Activated CD4-positive, alpha-beta memory T cell treated with anti-CD3 and anti-CD28 coated beads for 36 hours (primary cell): ENCODE measurements around the gene ASXL1. TPM values are rescaled to one million over a fixed set of nuclear protein-coding genes. Genes with fewer than 3 reads are reported as not detected.
"Not testable (repeated sequence)": the region's sequence is repeated elsewhere in the genome, so short reads cannot be mapped to it uniquely, and the experiment has no call there.

Experiments used
- CTCF ChIA-PET: fragments of 350-600 bp; sonication (Branson Sonifier 250); formaldehyde crosslinking; loops from one replicate; lab custom pipeline; 2021; ENCODE audit warnings: antibody characterized with exemption, inconsistent platforms; lab: Charles Lee
- POLR2A ChIA-PET: fragments of 350-600 bp; sonication (Branson Sonifier 250); formaldehyde crosslinking; loops from one replicate; lab custom pipeline; 2021; ENCODE audit warnings: antibody characterized with exemption; lab: Charles Lee
- DNase-seq: peaks from one replicate; pipeline ENCODE4 v3.0.0-alpha.2; 2020
- H3K27ac Mint-ChIP-seq: one replicate; pipeline ENCODE4 v1.8.0; 2021; ENCODE audit warnings: mixed read lengths
- H3K27me3 Mint-ChIP-seq: one replicate; pipeline ENCODE4 v1.8.0; 2021; ENCODE audit warnings: mixed read lengths
- H3K36me3 Mint-ChIP-seq: one replicate; pipeline ENCODE4 v1.8.0; 2021; ENCODE audit warnings: mixed read lengths
- H3K4me1 Mint-ChIP-seq: one replicate; pipeline ENCODE4 v1.8.0; 2021; ENCODE audit warnings: low read depth, mixed read lengths
- H3K4me3 Mint-ChIP-seq: one replicate; pipeline ENCODE4 v1.8.0; 2021; ENCODE audit warnings: mild to moderate bottlenecking, mixed read lengths
- H3K9me3 Mint-ChIP-seq: one replicate; pipeline ENCODE4 v1.8.0; 2021; ENCODE audit warnings: mixed read lengths
- intact Hi-C: fragments of 100-400 bp; cut with micrococcal nuclease; formaldehyde crosslinking; loops from one replicate; pipeline ENCODE4 v1.15.1; 2023
- total RNA-seq, 2 experiments: library from RNA; stranded (reverse); gene quantifications; one replicate each; pipeline ENCODE4 v1.2.3, GENCODE V29; 2021

ASXL1 gene
- total RNA-seq, 2 experiments from 2014 or later, result 141 to 147 TPM

- Mint-ChIP-seq H3K4me3 (peak overlapping the region; percentile 18), H3K27ac (peak overlapping the region; percentile 99), H3K36me3 (peaks cover 20% of the 10 kb centered on the region), H3K4me1 (peaks cover 46% of the 10 kb centered on the region)
- ChIA-PET POLR2A (interaction anchor here (1.1 to 6.1 kb wide), 4 partner anchors 12 to 151 kb away, joined by 5 to 62 read pairs (median 23); no protein-coding TSS in a partner anchor), CTCF (interaction anchor here (0.9 kb wide), 1 partner anchor 24 kb away, joined by 3 read pairs; no protein-coding TSS in a partner anchor)
- H3K27me3 Mint-ChIP-seq, H3K9me3 Mint-ChIP-seq, DNase-seq: not testable (repeated sequence)
- intact Hi-C loops, result loop anchor here (1.0 to 5.0 kb wide), 10 partner anchors 10 to 611 kb away; no protein-coding TSS in a partner anchor
Measured at GRCh38 chr20:32355907-32356621, 2.1 kb upstream of the ASXL1 start.

DNA sequence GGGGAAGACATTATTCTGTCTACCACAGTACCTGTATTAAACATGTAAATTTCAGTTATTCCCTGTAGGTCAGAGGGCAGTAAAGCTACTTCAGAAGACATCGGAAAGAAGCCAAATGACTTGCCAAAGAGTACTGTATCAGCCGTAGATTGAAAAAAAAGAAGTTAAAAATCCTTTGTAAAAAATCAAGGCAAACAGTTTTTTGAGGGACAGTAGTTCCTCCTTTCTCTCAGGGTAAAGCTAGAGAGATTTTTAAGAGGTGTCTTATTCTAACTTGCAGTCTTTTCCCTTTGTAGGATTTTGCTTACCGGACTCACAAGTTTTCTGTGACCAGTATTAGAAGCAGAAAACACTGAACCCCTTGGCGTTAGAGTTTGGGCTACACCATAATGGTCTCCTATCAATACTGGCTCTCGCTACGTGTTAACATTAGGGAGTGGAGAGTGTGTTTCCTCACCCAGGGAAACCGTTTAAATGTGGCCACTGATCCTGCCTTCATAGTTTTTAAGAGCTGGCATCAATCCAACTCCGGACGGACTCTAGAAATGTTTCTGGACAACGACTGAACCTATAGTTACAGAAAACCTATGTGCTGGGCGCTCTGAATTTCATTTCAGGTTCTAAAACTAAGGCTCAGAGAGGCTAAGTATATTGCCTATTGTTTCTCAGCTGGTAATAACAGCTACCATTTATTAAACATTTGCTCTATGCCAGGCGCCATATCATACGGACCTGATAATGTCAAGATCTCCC is 1.3 kb upstream of the ASXL1 start:
- Mint-ChIP-seq H3K36me3 (peaks cover 21% of the 10 kb centered on the region), H3K4me3 (peak overlapping the region; percentile 89), H3K27me3 (no peaks in the 10 kb centered on the region), H3K4me1 (peaks cover 51% of the 10 kb centered on the region), H3K27ac (peak overlapping the region; percentile 99), H3K9me3 (no peaks in the 10 kb centered on the region)
- no peak for DNase-seq
- ChIA-PET POLR2A (interaction anchor here (1.5 to 6.1 kb wide), 3 partner anchors 24 to 152 kb away, joined by 10 to 62 read pairs (median 34); no protein-coding TSS in a partner anchor), CTCF (interaction anchor here (0.9 to 1.0 kb wide), 2 partner anchors 25 to 151 kb away, joined by 3 read pairs; no protein-coding TSS in a partner anchor)
- intact Hi-C loops, result loop anchor here (5.0 kb wide), 5 partner anchors 34 to 611 kb away; no protein-coding TSS in a partner anchor

DNA sequence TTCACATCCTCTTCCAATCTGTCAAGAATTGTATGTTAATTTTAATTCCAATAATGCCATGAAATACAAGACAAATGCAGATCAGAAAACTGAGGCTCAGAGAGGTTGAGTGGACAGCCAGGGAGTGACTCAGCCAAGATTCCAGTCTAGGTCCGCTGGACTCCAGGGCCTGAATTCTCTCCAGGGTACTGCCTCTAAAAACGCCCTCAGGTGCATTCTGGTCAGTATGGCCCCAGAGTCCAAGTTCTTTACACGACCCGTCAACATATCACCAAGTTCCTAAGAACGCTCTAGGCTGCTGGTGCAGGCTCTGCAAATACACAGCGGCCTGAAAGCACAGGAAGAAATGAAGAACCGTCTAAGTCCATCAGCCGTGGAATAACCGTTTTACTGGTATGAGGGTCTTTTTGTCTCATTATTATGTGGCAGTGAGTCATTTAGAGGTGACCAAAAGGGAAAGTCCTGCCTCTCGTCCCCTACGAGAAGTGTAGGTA is 709 bp upstream of the ASXL1 start:
- intact Hi-C loops, result loop anchor here (5.0 kb wide), 5 partner anchors 35 to 610 kb away; no protein-coding TSS in a partner anchor
- peaks cover 57% of the 10 kb centered on the region for H3K4me1 Mint-ChIP-seq
- POLR2A ChIA-PET, result interaction anchor here (0.6 to 6.1 kb wide), 6 partner anchors 25 to 182 kb away, joined by 3 to 62 read pairs (median 7); no protein-coding TSS in a partner anchor

GRCh38 chr20:32358632-32358882 is 426 bp downstream of the ASXL1 start:
- H3K9me3 Mint-ChIP-seq, result no peaks in the 10 kb centered on the region
- peak overlapping the region; percentile 95 for H3K27ac Mint-ChIP-seq
- POLR2A ChIA-PET, result interaction anchor here (0.6 to 6.1 kb wide), 9 partner anchors 26 to 181 kb away, joined by 3 to 62 read pairs (median 4); no protein-coding TSS in a partner anchor
- H3K36me3 Mint-ChIP-seq, result peaks cover 26% of the 10 kb centered on the region
- intact Hi-C loops, result loop anchor here (1.0 to 5.0 kb wide), 7 partner anchors 36 to 609 kb away; partner anchors contain the start of gene TM9SF4
- H3K27me3 Mint-ChIP-seq, result no peaks in the 10 kb centered on the region
- no peak overlapping the region for H3K4me3 Mint-ChIP-seq
- CTCF ChIA-PET, result interaction anchor here (0.8 kb wide), 1 partner anchor 25 kb away, joined by 3 read pairs; no protein-coding TSS in a partner anchor
- H3K4me1 Mint-ChIP-seq, result peaks cover 69% of the 10 kb centered on the region
- no peak for DNase-seq

More for the DNA sequence above, 709 bp upstream of the ASXL1 start:
- CTCF ChIA-PET, result interaction anchor here (1.0 kb wide), 1 partner anchor 152 kb away, joined by 3 read pairs; no protein-coding TSS in a partner anchor
- Mint-ChIP-seq H3K36me3 (peaks cover 21% of the 10 kb centered on the region), H3K27me3 (no peaks in the 10 kb centered on the region), H3K4me3 (peak overlapping the region; percentile 89), H3K27ac (peak overlapping the region; percentile 99), H3K9me3 (no peaks in the 10 kb centered on the region)
- no peak for DNase-seq

- Mint-ChIP-seq H3K4me1 (peaks cover 69% of the 10 kb centered on the region), H3K9me3 (no peaks in the 10 kb centered on the region), H3K27ac (peak overlapping the region; percentile 95), H3K27me3 (no peaks in the 10 kb centered on the region), H3K4me3 (peak overlapping the region; percentile 95), H3K36me3 (peaks cover 26% of the 10 kb centered on the region)
- DNase-seq, result peak; percentile 83
- intact Hi-C loops, result loop anchor here (1.0 to 5.0 kb wide), 7 partner anchors 37 to 608 kb away; partner anchors contain the start of gene TM9SF4
- ChIA-PET CTCF (interaction anchor here (0.8 to 1.0 kb wide), 3 partner anchors 26 to 156 kb away, joined by 3 read pairs; no protein-coding TSS in a partner anchor), POLR2A (interaction anchor here (0.5 to 6.1 kb wide), 13 partner anchors 9 to 181 kb away, joined by 3 to 62 read pairs (median 3); no protein-coding TSS in a partner anchor)
Measured at GRCh38 chr20:32358883-32359632, 927 bp downstream of the ASXL1 start.

DNA sequence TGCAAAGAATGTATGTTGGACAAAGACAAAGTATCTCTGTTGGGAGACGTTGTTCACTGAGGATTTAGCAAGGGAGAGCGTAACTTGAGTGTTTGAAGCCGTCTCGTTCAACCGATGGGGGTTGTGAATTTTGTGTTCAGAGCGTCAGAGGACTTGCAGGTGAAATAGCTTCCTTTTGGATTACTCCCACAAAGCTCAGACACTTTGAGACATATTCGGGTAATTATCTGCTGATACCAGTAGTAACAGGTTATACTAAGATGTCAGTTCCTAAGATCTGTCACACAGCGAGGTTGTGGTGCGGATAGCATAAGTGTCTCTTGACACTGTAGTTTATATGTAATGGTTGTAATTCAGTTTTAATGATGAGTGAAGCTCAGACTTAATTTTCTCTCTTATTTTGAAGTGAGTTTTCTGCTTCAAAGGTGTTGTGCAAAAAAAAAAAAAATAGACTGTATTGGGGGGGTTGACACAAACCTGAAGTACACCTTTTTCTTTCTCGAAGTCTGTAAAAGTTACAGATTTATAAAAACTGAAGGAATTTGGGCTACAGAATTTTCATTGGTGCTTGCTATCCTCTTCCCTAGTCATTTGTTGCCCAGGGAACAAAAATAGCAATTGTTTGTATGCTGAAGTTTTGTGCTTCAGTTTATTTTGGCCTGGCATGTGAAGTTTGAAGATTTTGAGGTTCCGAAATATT is 1.7 kb downstream of the ASXL1 start:
- peaks cover 26% of the 10 kb centered on the region for H3K36me3 Mint-ChIP-seq
- intact Hi-C loops, result loop anchor here (2.0 to 10.0 kb wide), 7 partner anchors 37 to 608 kb away; partner anchors contain the start of gene TM9SF4
- H3K27ac Mint-ChIP-seq, result peak overlapping the region; percentile 95
- peaks cover 66% of the 10 kb centered on the region for H3K4me1 Mint-ChIP-seq
- ChIA-PET POLR2A (interaction anchor here (0.5 to 6.1 kb wide), 10 partner anchors 8 to 166 kb away, joined by 3 to 62 read pairs (median 4); no protein-coding TSS in a partner anchor), CTCF (interaction anchor here (1.0 kb wide), 2 partner anchors 50 to 157 kb away, joined by 3 read pairs; no protein-coding TSS in a partner anchor)
- H3K27me3 Mint-ChIP-seq, result no peaks in the 10 kb centered on the region
- DNase-seq, result peak; percentile 21
- H3K4me3 Mint-ChIP-seq, result peak overlapping the region; percentile 95
- H3K9me3 Mint-ChIP-seq, result no peaks in the 10 kb centered on the region

GRCh38 chr20:32360333-32360634 is 2.2 kb downstream of the ASXL1 start:
- no peak for DNase-seq
- intact Hi-C loops, result loop anchor here (10.0 kb wide), 1 partner anchor 295 kb away; no protein-coding TSS in a partner anchor
- Mint-ChIP-seq H3K4me1 (peaks cover 66% of the 10 kb centered on the region), H3K27me3 (no peaks in the 10 kb centered on the region), H3K27ac (peak overlapping the region; percentile 95), H3K36me3 (peaks cover 26% of the 10 kb centered on the region), H3K4me3 (peak overlapping the region; percentile 95), H3K9me3 (no peaks in the 10 kb centered on the region)
- ChIA-PET POLR2A (interaction anchor here (1.1 to 6.1 kb wide), 3 partner anchors 33 to 155 kb away, joined by 6 to 62 read pairs (median 7); no protein-coding TSS in a partner anchor), CTCF (interaction anchor here (1.0 kb wide), 1 partner anchor 50 kb away, joined by 3 read pairs; no protein-coding TSS in a partner anchor)

DNA sequence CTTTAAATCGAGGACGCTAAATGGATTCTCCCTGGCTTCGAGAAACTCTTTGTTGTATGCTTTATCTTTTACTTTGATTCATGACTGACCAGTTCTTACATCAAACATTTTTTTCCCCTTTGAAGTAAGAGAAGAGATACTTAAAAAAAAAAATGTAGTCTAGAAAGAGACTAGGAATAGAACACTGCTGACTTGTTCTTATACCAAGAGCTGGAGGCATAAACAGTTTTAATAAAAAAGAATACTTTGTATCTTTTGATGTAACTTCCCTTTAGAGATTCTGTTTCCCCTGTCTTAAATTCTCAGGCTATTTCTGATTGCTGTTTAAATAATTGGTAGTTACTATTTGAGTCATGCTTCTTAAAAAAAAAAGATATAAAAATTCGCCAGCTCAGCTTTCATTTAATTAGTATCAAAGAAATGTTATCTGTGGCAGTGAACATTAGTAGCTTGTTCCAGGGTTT is 4.8 kb downstream of the ASXL1 start:
- ChIA-PET POLR2A (interaction anchor here (0.6 to 1.9 kb wide), 4 partner anchors 29 to 157 kb away, joined by 4 to 6 read pairs (median 4); no protein-coding TSS in a partner anchor), CTCF (interaction anchor here (1.0 kb wide), 1 partner anchor 131 kb away, joined by 3 read pairs; no protein-coding TSS in a partner anchor)
- intact Hi-C loops, result loop anchor here (10.0 kb wide), 1 partner anchor 292 kb away; no protein-coding TSS in a partner anchor
- peak overlapping the region; percentile 95 for H3K4me3 Mint-ChIP-seq
- peaks cover 70% of the 10 kb centered on the region for H3K4me1 Mint-ChIP-seq
- no peaks in the 10 kb centered on the region for H3K9me3 Mint-ChIP-seq
- no peak for DNase-seq
- H3K36me3 Mint-ChIP-seq, result peaks cover 28% of the 10 kb centered on the region
- H3K27ac Mint-ChIP-seq, result peak overlapping the region; percentile 50
- no peaks in the 10 kb centered on the region for H3K27me3 Mint-ChIP-seq

- intact Hi-C loops, result loop anchor here (10.0 kb wide), 1 partner anchor 291 kb away; no protein-coding TSS in a partner anchor
- H3K9me3 Mint-ChIP-seq, result no peaks in the 10 kb centered on the region
- ChIA-PET POLR2A (interaction anchor here (0.6 to 1.4 kb wide), 3 partner anchors 30 to 134 kb away, joined by 4 to 5 read pairs (median 4); no protein-coding TSS in a partner anchor), CTCF (interaction anchor here (1.0 kb wide), 1 partner anchor 131 kb away, joined by 3 read pairs; no protein-coding TSS in a partner anchor)
- H3K36me3 Mint-ChIP-seq, result peaks cover 31% of the 10 kb centered on the region
- H3K4me3 Mint-ChIP-seq, result no peak overlapping the region
- no peak for DNase-seq
- peaks cover 76% of the 10 kb centered on the region for H3K4me1 Mint-ChIP-seq
- H3K27ac Mint-ChIP-seq, result peak overlapping the region; percentile 50
- H3K27me3 Mint-ChIP-seq, result no peaks in the 10 kb centered on the region
Measured at GRCh38 chr20:32363492-32363891, 5.4 kb downstream of the ASXL1 start.
